ENCODE data around the gene ZNF598. TPM values are rescaled to one million over a fixed set of nuclear protein-coding genes. Genes with fewer than 3 reads are reported as not detected.

Gene ZNF598
- total RNA-seq, 1 donor from 2014 or later, result 31.1 TPM

GRCh38 chr16:2056077-2056476 is 46.5 kb upstream of the ZNF598 start:
- intact Hi-C loops (cut with DNase I), result no loop called here
- Histone ChIP-seq H3K4me1 (no peaks in the 10 kb centered on the region), H3K4me3 (no peak overlapping the region), H3K27me3 (no peaks in the 10 kb centered on the region), H3K36me3 (peaks cover 50 to 80% of the 10 kb centered on the region in 2 donors), H3K27ac (no peak overlapping the region), H3K9me3 (no peaks in the 10 kb centered on the region)
- no peak for DNase-seq (ENCODE audit: low spot score in 2 of 2)
- TF ChIP-seq CTCF (IDR thresholded peaks at IDR 0.05), result peak in 2 of 3 experiments; percentile 16 to 20

- Histone ChIP-seq H3K9me3 (no peaks in the 10 kb centered on the region), H3K4me3 (no peak overlapping the region), H3K4me1 (no peaks in the 10 kb centered on the region), H3K27ac (no peak overlapping the region), H3K27me3 (no peaks in the 10 kb centered on the region), H3K36me3 (peaks cover 51 to 70% of the 10 kb centered on the region in 2 donors)
- intact Hi-C loops (cut with DNase I), result no loop called here
- no peak for DNase-seq (ENCODE audit: low spot score in 2 of 2)
- no peak for TF ChIP-seq CTCF (IDR thresholded peaks at IDR 0.05)
Observed at GRCh38 chr16:2054543-2055245, 45.1 kb upstream of the ZNF598 start.

GRCh38 chr16:2053897-2054296 is 44.3 kb upstream of the ZNF598 start:
- no peaks in the 10 kb centered on the region for H3K27me3 ChIP-seq
- H3K36me3 ChIP-seq, result peaks cover 50 to 69% of the 10 kb centered on the region in 2 donors
- H3K4me3 ChIP-seq, result no peak overlapping the region
- no peak overlapping the region for H3K27ac ChIP-seq
- intact Hi-C loops (cut with DNase I), result no loop called here
- no peak for TF ChIP-seq CTCF (IDR thresholded peaks at IDR 0.05)
- no peaks in the 10 kb centered on the region for H3K9me3 ChIP-seq
- peaks cover 0 to 4% of the 10 kb centered on the region in 2 donors for H3K4me1 ChIP-seq
- DNase-seq (ENCODE audit: low spot score in 2 of 2), result no peak

- no peak overlapping the region for H3K27ac ChIP-seq
- no peak for DNase-seq (ENCODE audit: low spot score in 2 of 2)
- H3K4me3 ChIP-seq, result no peak overlapping the region
- peaks cover 0 to 10% of the 10 kb centered on the region in 2 donors for H3K4me1 ChIP-seq
- no peaks in the 10 kb centered on the region for H3K9me3 ChIP-seq
- H3K27me3 ChIP-seq, result no peaks in the 10 kb centered on the region
- peaks cover 43 to 63% of the 10 kb centered on the region in 2 donors for H3K36me3 ChIP-seq
- no peak for TF ChIP-seq CTCF (IDR thresholded peaks at IDR 0.05)
- intact Hi-C loops (cut with DNase I), result no loop called here
Observed at GRCh38 chr16:2053211-2053610, 43.6 kb upstream of the ZNF598 start.

- no peaks in the 10 kb centered on the region for H3K27me3 ChIP-seq
- peak overlapping the region; percentile 62 to 63 for H3K27ac ChIP-seq
- TF ChIP-seq CTCF (IDR thresholded peaks at IDR 0.05), result no peak
- no peaks in the 10 kb centered on the region for H3K9me3 ChIP-seq
- peak overlapping the region; percentile 94 to 98 for H3K4me3 ChIP-seq
- H3K4me1 ChIP-seq, result peaks cover 4 to 20% of the 10 kb centered on the region in 2 donors
- no peak for DNase-seq (ENCODE audit: low spot score in 2 of 2)
- intact Hi-C loops (cut with DNase I), result no loop called here
- peaks cover 13 to 23% of the 10 kb centered on the region in 2 donors for H3K36me3 ChIP-seq
Observed at GRCh38 chr16:2048116-2048543, 38.5 kb upstream of the ZNF598 start.

Data from ascending aorta (tissue), 2 donors.